ENCODE results near the gene CHRNE.

CHRNE gene

DNA sequence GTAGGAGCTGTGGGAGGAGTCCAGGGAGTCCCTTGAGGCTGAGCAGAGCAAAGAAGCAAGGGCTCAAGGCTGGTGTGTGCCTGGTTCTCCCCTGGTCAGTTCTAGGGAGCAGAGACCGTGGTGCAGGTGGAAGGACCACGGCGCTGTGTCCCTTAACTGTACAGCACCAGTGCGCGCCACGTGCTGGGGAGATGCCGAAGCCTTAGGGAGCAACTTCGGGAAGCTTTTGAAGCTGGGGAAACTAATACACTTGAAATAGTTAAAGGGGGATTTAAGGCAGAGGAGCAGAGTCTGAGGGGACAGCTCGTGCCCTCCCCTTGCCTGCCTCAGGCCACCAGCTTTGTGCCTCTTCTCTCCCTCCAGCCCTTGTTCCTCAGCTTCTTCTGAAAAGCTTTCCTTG lies 42.2 kb downstream of the CHRNE start:
- TF ChIP-seq GATA3 (IDR thresholded peaks at IDR 0.05; ENCODE audit: low read depth, low read length), result no peak
- no peak for TF ChIP-seq GATA2 (IDR thresholded peaks at IDR 0.05; ENCODE audit: low read depth, low read length)

- TF ChIP-seq GATA2 (IDR thresholded peaks at IDR 0.05; ENCODE audit: low read depth, low read length), result no peak
Measured at GRCh38 chr17:4859816-4860625, 42.9 kb downstream of the CHRNE start.

DNA sequence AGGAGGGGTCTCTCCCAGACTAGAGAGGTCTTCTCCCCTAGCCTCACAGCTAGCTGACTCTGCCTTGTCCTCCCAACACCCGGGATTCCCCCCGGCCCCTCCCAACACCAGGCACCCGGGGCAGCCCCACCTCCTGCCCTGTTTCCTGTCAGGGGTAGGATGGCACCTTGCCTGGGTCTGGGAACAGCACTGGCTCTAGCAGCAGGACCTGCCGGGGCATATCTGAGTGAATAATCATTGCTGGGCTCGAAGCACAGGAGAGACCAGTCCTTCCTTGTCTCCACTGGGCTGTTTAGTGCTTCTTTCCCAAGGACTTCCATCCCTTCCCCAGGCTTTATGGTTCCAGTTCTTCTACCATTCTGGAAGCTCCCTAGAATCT lies 44.0 kb downstream of the CHRNE start:
- TF ChIP-seq GATA3 (IDR thresholded peaks at IDR 0.05; ENCODE audit: low read depth, low read length) (no peak), GATA2 (IDR thresholded peaks at IDR 0.05; ENCODE audit: low read depth, low read length) (0 out of 2 replicates have a peak, but pooled peaks have one; percentile 20)

DNA sequence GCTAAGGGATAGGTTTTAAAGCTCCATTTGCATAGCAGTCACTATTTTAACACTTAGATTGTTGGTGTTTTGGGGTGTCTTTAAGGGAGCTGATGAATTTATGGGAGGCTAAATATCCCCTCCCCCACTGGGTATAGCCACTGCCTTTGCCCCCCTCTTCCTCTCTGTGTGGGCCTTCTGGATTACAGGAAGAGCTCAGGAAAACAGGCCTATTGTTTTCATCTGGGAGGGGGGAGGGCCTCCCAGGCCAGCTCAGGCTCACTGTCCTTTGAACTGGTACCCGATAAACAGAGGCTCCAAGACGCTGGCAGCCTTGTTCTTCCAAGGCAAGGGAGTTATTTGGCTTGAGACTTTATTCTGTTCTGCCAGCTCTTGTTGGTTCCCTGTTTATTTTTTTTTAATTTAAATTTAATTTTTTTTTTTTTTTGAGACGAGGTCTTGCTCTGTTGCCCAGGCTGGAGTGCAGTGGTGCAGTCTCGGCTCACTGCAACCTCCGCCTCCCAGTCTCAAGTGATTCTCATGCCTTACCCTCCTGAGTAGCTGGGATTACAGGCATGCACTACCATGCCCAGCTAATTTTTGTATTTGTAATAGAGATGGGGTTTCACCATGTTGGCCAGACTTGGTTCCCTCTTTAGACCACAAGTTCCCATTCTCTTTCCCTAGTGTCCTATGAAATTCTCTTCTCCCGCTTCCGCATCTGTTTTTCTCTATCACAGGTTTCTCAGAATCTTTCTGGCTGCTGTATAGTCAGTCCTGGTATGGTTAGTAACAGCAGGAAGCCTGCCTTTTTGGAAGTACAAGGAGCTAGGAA lies 44.6 kb downstream of the CHRNE start:
- TF ChIP-seq GATA3 (IDR thresholded peaks at IDR 0.05; ENCODE audit: low read depth, low read length) (no peak), GATA2 (IDR thresholded peaks at IDR 0.05; ENCODE audit: low read depth, low read length) (no peak)

DNA sequence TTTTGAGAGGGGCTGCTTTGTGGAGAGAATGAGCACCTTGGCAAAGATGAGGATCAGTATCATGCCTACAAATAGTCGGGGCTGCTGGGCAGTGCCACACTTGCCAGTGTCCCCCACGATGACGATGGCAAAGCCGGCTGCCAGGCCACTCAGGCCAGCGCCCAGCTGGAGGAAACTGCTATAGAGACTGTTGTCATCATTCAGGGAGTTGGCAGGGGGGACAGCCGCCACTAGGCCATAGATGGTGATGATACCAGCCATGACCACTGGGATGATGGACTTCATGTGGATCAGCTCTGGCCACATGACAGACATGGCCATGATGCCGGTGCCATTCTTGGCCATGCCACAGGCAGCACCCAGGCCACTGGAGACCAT lies 46.0 kb downstream of the CHRNE start:
- TF ChIP-seq GATA2 (IDR thresholded peaks at IDR 0.05; ENCODE audit: low read depth, low read length) (no peak), GATA3 (IDR thresholded peaks at IDR 0.05; ENCODE audit: low read depth, low read length) (no peak)

GRCh38 chr17:4856271-4856936 lies 46.5 kb downstream of the CHRNE start:
- TF ChIP-seq GATA2 (IDR thresholded peaks at IDR 0.05; ENCODE audit: low read depth, low read length), result no peak
- TF ChIP-seq GATA3 (IDR thresholded peaks at IDR 0.05; ENCODE audit: low read depth, low read length), result no peak

GRCh38 chr17:4854111-4854681 lies 48.7 kb downstream of the CHRNE start:
- TF ChIP-seq GATA3 (IDR thresholded peaks at IDR 0.05; ENCODE audit: low read depth, low read length) (no peak), GATA2 (IDR thresholded peaks at IDR 0.05; ENCODE audit: low read depth, low read length) (no peak)

DNA sequence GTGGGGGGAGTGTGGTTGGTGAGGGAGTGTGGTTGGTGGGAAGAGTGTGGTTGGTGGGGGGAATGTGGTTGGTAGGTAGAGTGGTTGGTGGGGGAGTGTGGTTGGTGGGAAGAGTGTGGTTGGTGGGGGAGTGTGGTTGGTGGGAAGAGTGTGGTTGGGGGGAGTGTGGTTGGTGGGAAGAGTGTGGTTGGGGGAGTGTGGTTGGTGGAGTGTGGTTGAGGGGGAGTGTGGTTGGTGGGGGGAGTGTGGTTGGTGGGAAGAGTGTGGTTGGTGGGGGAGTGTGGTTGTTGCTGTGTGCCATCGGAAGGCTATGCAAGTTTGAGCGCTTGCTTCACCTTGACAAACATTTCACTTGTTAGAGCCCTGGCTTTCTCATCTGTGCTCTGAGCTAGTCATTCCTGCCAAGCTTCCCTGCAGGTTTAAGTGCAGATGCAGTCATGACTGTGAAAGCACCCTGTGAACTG lies 49.7 kb downstream of the CHRNE start:
- TF ChIP-seq GATA2 (IDR thresholded peaks at IDR 0.05; ENCODE audit: low read depth, low read length) (no peak), GATA3 (IDR thresholded peaks at IDR 0.05; ENCODE audit: low read depth, low read length) (no peak)

DNA sequence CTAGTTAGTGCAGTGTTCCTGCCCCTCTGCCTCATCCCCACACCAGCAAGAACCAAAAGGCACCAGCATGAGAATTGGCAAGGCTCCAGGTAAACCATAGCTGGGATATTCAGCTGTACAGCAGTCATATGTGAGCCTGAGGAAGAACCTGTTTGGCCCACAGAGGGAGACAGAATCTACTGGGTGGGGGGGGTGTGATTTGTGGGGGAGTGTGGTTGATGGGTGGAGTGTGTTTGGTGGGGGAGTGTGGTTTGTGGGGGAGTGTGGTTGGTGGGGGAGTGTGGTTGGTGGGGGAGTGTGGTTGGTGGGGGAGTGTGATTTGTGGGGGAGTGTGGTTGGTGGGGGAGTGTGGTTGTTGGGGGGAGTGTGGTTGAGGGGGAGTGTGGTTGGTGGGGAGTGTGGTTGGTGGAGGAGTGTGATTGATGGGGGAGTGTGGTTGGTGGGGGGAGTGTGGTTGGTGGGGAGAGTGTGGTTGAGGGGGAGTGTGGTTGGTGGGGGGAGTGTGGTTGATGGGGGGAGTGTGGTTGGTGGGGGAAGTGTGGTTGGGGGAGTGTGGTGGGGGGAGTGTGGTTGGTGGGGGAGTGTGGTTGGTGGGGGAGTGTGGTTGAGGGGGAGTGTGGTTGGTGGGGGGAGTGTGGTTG lies 50.2 kb downstream of the CHRNE start:
- TF ChIP-seq GATA3 (IDR thresholded peaks at IDR 0.05; ENCODE audit: low read depth, low read length) (no peak), GATA2 (IDR thresholded peaks at IDR 0.05; ENCODE audit: low read depth, low read length) (no peak)

DNA sequence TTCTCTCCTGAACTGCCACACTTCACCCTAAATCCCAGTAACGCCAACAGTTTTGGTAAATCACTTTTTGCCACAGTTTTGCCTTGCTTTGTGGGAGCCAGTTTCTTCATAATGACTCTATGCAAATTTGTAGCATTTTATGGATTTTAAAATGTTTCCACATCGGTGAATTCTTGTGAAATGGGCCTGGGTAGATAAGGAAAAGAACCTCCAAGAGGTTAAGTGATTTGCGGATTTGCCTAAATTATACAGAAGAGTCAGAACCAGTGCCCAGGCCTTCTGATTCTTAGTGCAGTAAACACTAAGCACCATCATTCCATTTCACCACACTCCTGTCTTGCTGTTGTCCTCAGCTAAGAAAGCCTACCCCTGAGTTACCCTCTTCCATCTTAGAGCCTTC lies 51.8 kb downstream of the CHRNE start:
- no peak for TF ChIP-seq GATA2 (IDR thresholded peaks at IDR 0.05; ENCODE audit: low read depth, low read length)
- TF ChIP-seq GATA3 (IDR thresholded peaks at IDR 0.05; ENCODE audit: low read depth, low read length), result no peak

GRCh38 chr17:4850246-4850645 lies 52.7 kb downstream of the CHRNE start:
- TF ChIP-seq GATA3 (IDR thresholded peaks at IDR 0.05; ENCODE audit: low read depth, low read length) (no peak), GATA2 (IDR thresholded peaks at IDR 0.05; ENCODE audit: low read depth, low read length) (no peak)

DNA sequence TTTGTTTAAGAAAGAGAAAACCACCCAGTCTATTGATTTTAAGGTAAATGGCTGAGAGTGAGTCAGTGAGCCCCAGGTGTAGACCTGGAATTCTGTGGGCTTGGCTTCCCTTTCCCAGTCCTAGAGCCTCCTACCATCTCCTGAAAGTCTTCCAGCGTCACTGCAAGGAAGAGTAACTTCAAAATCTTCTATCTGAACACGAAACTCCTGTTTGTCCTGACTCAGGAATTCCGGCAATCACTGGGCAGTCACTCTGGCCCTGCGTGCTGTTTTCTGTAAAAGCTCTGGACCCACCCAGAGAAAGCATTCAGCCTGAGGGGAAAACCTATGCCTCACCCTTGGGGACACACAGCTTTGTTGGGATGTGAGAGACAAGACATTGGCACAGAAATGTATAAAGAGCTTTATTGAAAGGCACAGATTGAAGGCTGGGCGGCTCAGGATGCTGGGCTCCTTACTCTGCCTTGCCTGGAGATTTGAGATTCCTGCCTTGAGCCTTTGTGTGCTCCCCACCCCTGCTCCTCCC lies 53.8 kb downstream of the CHRNE start:
- TF ChIP-seq GATA2 (IDR thresholded peaks at IDR 0.05; ENCODE audit: low read depth, low read length), result no peak
- no peak for TF ChIP-seq GATA3 (IDR thresholded peaks at IDR 0.05; ENCODE audit: low read depth, low read length)
